PFSK-1 (cell line): ENCODE results near the gene GKN1.

Experiments used
- FOXP2 ChIP-seq: optimal IDR thresholded peaks from 2 replicates; pipeline ENCODE3; 2011; ENCODE audit warnings: borderline replicate concordance, control low read depth, inconsistent platforms; ENCODE audit not compliant: insufficient read depth; ENCODE audit errors: extremely low read length, extremely low read depth
- POLR2AphosphoS5 ChIP-seq: IDR thresholded peaks from 2 replicates; pipeline ENCODE4 v1.6.1; 2012; ENCODE audit warnings: low read depth, mild to moderate bottlenecking, control low read depth, low read length, moderate library complexity
- SIN3A ChIP-seq: IDR thresholded peaks from 2 replicates; pipeline ENCODE4 v1.6.1; 2012; ENCODE audit warnings: mild to moderate bottlenecking, low read length, moderate library complexity, borderline replicate concordance; ENCODE audit not compliant: insufficient read depth
- TAF1 ChIP-seq: IDR thresholded peaks from 2 replicates; pipeline ENCODE4 v1.6.1; 2012; ENCODE audit warnings: low read length, control low read depth, borderline replicate concordance; ENCODE audit not compliant: insufficient read depth
- TF ChIP-seq, protein P1 (sequence below), 2 experiments: IDR thresholded peaks; 2 replicates each; pipeline versions ENCODE4 v1.6.1 to v1.8.0; 2011 to 2012; ENCODE audit warnings: low read depth in 2 of 2, low read length in 2 of 2, control low read depth in 1 of 2, inconsistent platforms in 1 of 2, mild to moderate bottlenecking in 1 of 2, moderate library complexity in 1 of 2; ENCODE audit not compliant: insufficient read depth in 1 of 2

The GKN1 gene

DNA sequence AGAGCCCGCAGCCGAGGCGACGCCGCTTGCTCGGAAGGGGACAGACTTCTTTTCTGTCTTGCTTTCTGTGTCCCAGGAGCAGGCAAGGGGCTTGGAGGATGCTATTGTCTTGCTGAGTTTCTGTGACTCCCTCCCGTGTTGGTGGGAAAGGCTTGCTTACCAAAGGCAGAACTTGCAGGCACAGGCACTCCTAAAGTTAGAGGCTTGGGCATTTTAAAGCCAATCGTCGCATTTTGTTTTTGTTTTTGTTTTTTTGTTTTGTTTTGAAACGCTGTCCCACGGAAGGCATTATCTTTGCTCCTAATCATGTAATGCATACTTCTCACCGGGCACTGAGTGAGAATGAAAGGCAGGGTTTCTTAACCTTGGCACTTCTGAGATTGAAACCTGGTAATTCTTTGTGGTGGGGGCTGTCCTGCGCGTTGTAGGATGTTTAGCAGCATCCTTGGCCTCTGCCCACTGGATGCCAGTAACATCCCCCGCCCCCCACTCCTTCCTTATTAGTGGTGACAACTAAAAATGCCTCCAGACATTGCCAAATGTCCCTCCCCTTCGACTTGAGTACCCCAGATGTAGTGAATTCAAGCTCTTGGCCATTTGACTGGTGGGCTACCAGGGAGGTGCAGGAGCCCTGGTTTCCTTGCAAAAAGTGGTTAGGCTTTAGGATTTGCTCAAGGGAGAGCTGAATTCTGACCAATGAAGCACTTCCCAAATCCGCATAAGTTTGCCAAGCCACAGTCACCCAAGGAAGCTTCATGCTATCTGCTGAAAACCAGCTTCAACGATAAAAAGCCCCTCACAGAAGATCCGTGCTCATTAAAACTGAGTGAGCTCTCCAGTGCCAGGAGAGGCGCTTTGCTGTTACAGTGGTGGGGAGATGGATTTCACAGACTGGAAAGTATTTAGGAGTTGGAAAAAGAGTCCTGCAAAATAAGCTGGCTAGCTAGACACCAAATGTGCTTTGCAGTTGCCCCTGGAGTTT lies 39.7 kb downstream of the GKN1 start:
- TF ChIP-seq, protein P1, sequence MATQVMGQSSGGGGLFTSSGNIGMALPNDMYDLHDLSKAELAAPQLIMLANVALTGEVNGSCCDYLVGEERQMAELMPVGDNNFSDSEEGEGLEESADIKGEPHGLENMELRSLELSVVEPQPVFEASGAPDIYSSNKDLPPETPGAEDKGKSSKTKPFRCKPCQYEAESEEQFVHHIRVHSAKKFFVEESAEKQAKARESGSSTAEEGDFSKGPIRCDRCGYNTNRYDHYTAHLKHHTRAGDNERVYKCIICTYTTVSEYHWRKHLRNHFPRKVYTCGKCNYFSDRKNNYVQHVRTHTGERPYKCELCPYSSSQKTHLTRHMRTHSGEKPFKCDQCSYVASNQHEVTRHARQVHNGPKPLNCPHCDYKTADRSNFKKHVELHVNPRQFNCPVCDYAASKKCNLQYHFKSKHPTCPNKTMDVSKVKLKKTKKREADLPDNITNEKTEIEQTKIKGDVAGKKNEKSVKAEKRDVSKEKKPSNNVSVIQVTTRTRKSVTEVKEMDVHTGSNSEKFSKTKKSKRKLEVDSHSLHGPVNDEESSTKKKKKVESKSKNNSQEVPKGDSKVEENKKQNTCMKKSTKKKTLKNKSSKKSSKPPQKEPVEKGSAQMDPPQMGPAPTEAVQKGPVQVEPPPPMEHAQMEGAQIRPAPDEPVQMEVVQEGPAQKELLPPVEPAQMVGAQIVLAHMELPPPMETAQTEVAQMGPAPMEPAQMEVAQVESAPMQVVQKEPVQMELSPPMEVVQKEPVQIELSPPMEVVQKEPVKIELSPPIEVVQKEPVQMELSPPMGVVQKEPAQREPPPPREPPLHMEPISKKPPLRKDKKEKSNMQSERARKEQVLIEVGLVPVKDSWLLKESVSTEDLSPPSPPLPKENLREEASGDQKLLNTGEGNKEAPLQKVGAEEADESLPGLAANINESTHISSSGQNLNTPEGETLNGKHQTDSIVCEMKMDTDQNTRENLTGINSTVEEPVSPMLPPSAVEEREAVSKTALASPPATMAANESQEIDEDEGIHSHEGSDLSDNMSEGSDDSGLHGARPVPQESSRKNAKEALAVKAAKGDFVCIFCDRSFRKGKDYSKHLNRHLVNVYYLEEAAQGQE (IDR thresholded peaks at IDR 0.05; ENCODE audit: insufficient read depth in 1 of 2, low read depth in 2 of 2, low read length in 2 of 2), result no peak
- TF ChIP-seq SIN3A (no peak), TAF1 (no peak), FOXP2 (no peak), POLR2AphosphoS5 (no peak)

GRCh38 chr2:69017080-69017479 lies 42.6 kb downstream of the GKN1 start:
- TF ChIP-seq, protein P1 (IDR thresholded peaks at IDR 0.05; ENCODE audit: insufficient read depth in 1 of 2, low read depth in 2 of 2, low read length in 2 of 2), result peak; percentile 53 to 79
- no peak for TF ChIP-seq TAF1

GRCh38 chr2:69017835-69018234 lies 43.4 kb downstream of the GKN1 start:
- TF ChIP-seq FOXP2, result no peak
- TF ChIP-seq, protein P1 (IDR thresholded peaks at IDR 0.05; ENCODE audit: insufficient read depth in 1 of 2, low read depth in 2 of 2, low read length in 2 of 2), result no peak
- no peak for TF ChIP-seq POLR2AphosphoS5
- no peak for TF ChIP-seq SIN3A
- TF ChIP-seq TAF1, result no peak

- TF ChIP-seq SIN3A, result no peak
- TF ChIP-seq, protein P1 (IDR thresholded peaks at IDR 0.05; ENCODE audit: insufficient read depth in 1 of 2, low read depth in 2 of 2, low read length in 2 of 2), result no peak
- TF ChIP-seq FOXP2, result no peak
- TF ChIP-seq POLR2AphosphoS5, result no peak
- no peak for TF ChIP-seq TAF1
Measured at GRCh38 chr2:69018678-69019095, 44.3 kb downstream of the GKN1 start.
